PC-9 (cell line): Measurements from ENCODE around the gene NARF.

Experiments used
- CTCF ChIP-seq: fragments of 200-600 bp; sonication (generic); conservative IDR thresholded peaks from 2 replicates; pipeline ENCODE4 v1.6.1; 2017; ENCODE audit warnings: mixed run types, antibody characterized with exemption, mild to moderate bottlenecking, moderate library complexity
- EZH2 ChIP-seq: fragments of 200-600 bp; sonication (generic); IDR thresholded peaks from 2 replicates; pipeline ENCODE4 v1.8.0; 2017; ENCODE audit warnings: antibody characterized with exemption, low read depth

GRCh38 chr17:82465023-82465603 is 6.6 kb downstream of the NARF start:
- TF ChIP-seq CTCF (no peak), EZH2 (no peak)
